A673 (cell line): ENCODE data around the gene GRK6. TPM values are rescaled to one million over a fixed set of nuclear protein-coding genes. Genes with fewer than 3 reads are reported as not detected.
A peak's percentile ranks its signal among the peaks of the same experiment; 100 is the strongest.

Source experiments
- BruUV-seq: library from RNA; stranded (reverse); fragments of 400-500 nt; replicated peaks from 2 replicates; lab custom pipeline; 2021; lab: Mats Ljungman, UMichigan
- CTCF ChIA-PET: fragments of 300-600 bp; sonication (Branson Sonifier 250); formaldehyde crosslinking; loops from one replicate; lab custom pipeline; 2022; ENCODE audit warnings: antibody characterized with exemption; lab: Charles Lee
- POLR2A ChIA-PET: fragments of 300-600 bp; sonication (Branson Sonifier 250); formaldehyde crosslinking; loops from one replicate; lab custom pipeline; 2022; ENCODE audit warnings: antibody characterized with exemption; ENCODE audit not compliant: low non-redundant PET; lab: Charles Lee
- DNase-seq: peaks from one replicate; pipeline ENCODE4 v3.0.0-alpha.2; 2015; ENCODE audit warnings: low spot score
- H3K27ac ChIP-seq: fragments of 200-600 bp; sonication (generic); 2 replicates; pipeline ENCODE4 v1.5.1; 2016; ENCODE audit warnings: mixed run types, low read depth, mild to moderate bottlenecking, mixed read lengths, antibody characterized with exemption, low read length; ENCODE audit not compliant: poor library complexity, severe bottlenecking
- H3K27me3 ChIP-seq: fragments of 200-600 bp; sonication (generic); replicated peaks from 2 replicates; pipeline ENCODE4 v1.6.1; 2017; ENCODE audit warnings: mixed run types, low read depth, mild to moderate bottlenecking, mixed read lengths, antibody characterized with exemption, low read length; ENCODE audit not compliant: insufficient read depth, poor library complexity
- H3K36me3 ChIP-seq: fragments of 200-600 bp; sonication (generic); 2 replicates; pipeline ENCODE4 v1.6.1; 2016; ENCODE audit warnings: mixed run types, mild to moderate bottlenecking, mixed read lengths, antibody characterized with exemption, low read length; ENCODE audit not compliant: insufficient read depth, poor library complexity, severe bottlenecking
- H3K4me1 ChIP-seq: fragments of 200-600 bp; sonication (generic); 2 replicates; pipeline ENCODE4 v1.6.1; 2017; ENCODE audit warnings: mixed run types, mild to moderate bottlenecking, mixed read lengths, antibody characterized with exemption, low read length; ENCODE audit not compliant: insufficient read depth, poor library complexity, severe bottlenecking
- H3K4me3 ChIP-seq: fragments of 200-600 bp; sonication (generic); 2 replicates; pipeline ENCODE4 v1.5.1; 2016; ENCODE audit warnings: low read depth, mixed run types, mild to moderate bottlenecking, mixed read lengths, low read length; ENCODE audit not compliant: poor library complexity, severe bottlenecking
- H3K9me3 ChIP-seq: fragments of 200-600 bp; sonication (generic); 2 replicates; pipeline ENCODE4 v1.6.1; 2016; ENCODE audit warnings: mixed run types, low read depth, mild to moderate bottlenecking, mixed read lengths, antibody characterized with exemption, low read length; ENCODE audit not compliant: poor library complexity, severe bottlenecking
- CTCF ChIP-seq: fragments of 300-800, 200-600 bp; sonication (generic); conservative IDR thresholded peaks from 2 replicates; pipeline ENCODE4 v1.5.1; 2017; ENCODE audit warnings: low read depth, mild to moderate bottlenecking, antibody characterized with exemption, low read length, moderate library complexity, mixed read lengths
- EZH2 ChIP-seq: fragments of 200-600 bp; sonication (generic); IDR thresholded peaks from 2 replicates; pipeline ENCODE4 v1.6.1; 2017; ENCODE audit warnings: borderline replicate concordance, low read depth, mild to moderate bottlenecking, mixed read lengths, antibody characterized with exemption, low read length; ENCODE audit not compliant: poor library complexity, severe bottlenecking
- intact Hi-C: fragments of 100-400 bp; cut with micrococcal nuclease; formaldehyde crosslinking; loops from one replicate; pipeline ENCODE4 v1.10.0; 2022; ENCODE audit not compliant: unreplicated experiment
- total RNA-seq: library from RNA; stranded (reverse); gene quantifications from 2 replicates; pipeline ENCODE4 v1.2.3, GENCODE V29; 2021

GRK6 gene
- total RNA-seq, 1 experiment from 2014 or later, result 32.1 TPM

- H3K9me3 ChIP-seq, result no peaks in the 10 kb centered on the region
- peaks cover 13% of the 10 kb centered on the region for H3K4me1 ChIP-seq
- intact Hi-C loops, result no loop called here
- TSS peak; percentile 76 for BruUV-seq
- CTCF ChIA-PET, result interaction anchor here (0.6 to 1.4 kb wide), 3 partner anchors 53 to 343 kb away, joined by 3 to 5 read pairs (median 5); no protein-coding TSS in a partner anchor
- H3K4me3 ChIP-seq, result no peak overlapping the region
- no peak overlapping the region for H3K27ac ChIP-seq
- peaks cover 35% of the 10 kb centered on the region for H3K36me3 ChIP-seq
- DNase-seq, result peak; percentile 96
- POLR2A ChIA-PET, result interaction anchor here (0.5 to 0.6 kb wide), 2 partner anchors 24 to 346 kb away, joined by 3 to 5 read pairs; no protein-coding TSS in a partner anchor
- no peaks in the 10 kb centered on the region for H3K27me3 ChIP-seq
- TF ChIP-seq EZH2 (no peak), CTCF (peak; percentile 48; the same call in 1 of the 2 replicates)
These were observed 30.7 kb downstream of the GRK6 start for GRCh38 chr5:177456976-177457851.

- Histone ChIP-seq H3K27ac (no peak overlapping the region), H3K27me3 (no peaks in the 10 kb centered on the region), H3K36me3 (peaks cover 39% of the 10 kb centered on the region), H3K9me3 (no peaks in the 10 kb centered on the region), H3K4me1 (peaks cover 13% of the 10 kb centered on the region), H3K4me3 (no peak overlapping the region)
- TF ChIP-seq EZH2 (no peak), CTCF (no peak)
- CTCF ChIA-PET, result interaction anchor here (0.6 to 1.4 kb wide), 3 partner anchors 53 to 344 kb away, joined by 3 to 5 read pairs (median 5); no protein-coding TSS in a partner anchor
- POLR2A ChIA-PET, result interaction anchor here (0.5 kb wide), 1 partner anchor 23 kb away, joined by 5 read pairs; no protein-coding TSS in a partner anchor
- no peak for DNase-seq
- BruUV-seq, result no TSS peak
- intact Hi-C loops, result no loop called here
These were observed 31.6 kb downstream of the GRK6 start for GRCh38 chr5:177457852-177458681.

DNA sequence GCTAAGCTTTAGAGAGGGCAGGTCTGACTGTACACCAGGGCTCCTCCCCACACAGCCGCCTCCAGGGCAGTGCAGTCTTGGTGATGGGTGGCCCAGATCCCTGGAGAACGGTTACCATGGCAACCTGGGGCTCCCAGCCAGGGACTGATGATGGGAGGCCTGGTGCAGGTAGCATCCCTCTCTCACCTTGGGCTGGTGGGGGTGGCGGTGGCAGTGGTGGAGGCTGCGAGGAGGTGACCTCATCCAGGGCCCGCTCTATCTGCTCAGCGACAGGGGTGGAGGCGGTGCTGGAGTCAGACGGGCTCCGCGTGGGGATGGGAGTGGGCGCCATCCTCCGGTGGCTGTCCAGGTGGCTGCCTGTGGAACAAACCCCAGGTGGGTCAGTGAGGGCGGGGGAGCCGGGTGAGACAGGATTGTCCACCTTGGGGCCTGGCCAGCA is 32.5 kb downstream of the GRK6 start:
- POLR2A ChIA-PET, result no interaction called here
- Histone ChIP-seq H3K27ac (no peak overlapping the region), H3K4me1 (peaks cover 11% of the 10 kb centered on the region), H3K4me3 (no peak overlapping the region), H3K9me3 (no peaks in the 10 kb centered on the region), H3K36me3 (peaks cover 46% of the 10 kb centered on the region), H3K27me3 (no peaks in the 10 kb centered on the region)
- no TSS peak for BruUV-seq
- CTCF ChIA-PET, result no interaction called here
- TF ChIP-seq EZH2, result no peak
- no peak for TF ChIP-seq CTCF
- DNase-seq, result peak; percentile 37
- intact Hi-C loops, result no loop called here
